GM12878 (cell line): Measurements from ENCODE around the gene ADAMTSL4.

Source experiments
- BRCA1 ChIP-seq: IDR thresholded peaks from 2 replicates; pipeline ENCODE4 v1.6.1; 2011; ENCODE audit warnings: low read depth, low read length, improper control_type of control experiment
- EZH2 ChIP-seq: IDR thresholded peaks from 2 replicates; pipeline ENCODE4 v1.6.1; 2012; ENCODE audit warnings: low read depth, mild to moderate bottlenecking, control low read depth, inconsistent platforms, low read length, borderline replicate concordance; ENCODE audit not compliant: control insufficient read depth
- FOXM1 ChIP-seq: IDR thresholded peaks from 2 replicates; pipeline ENCODE4 v1.6.1; 2012; ENCODE audit warnings: low read depth, mild to moderate bottlenecking, inconsistent platforms, low read length, moderate library complexity
- GATAD2B ChIP-seq: fragments of 450-650 bp; conservative IDR thresholded peaks from 2 replicates; pipeline ENCODE4 v1.6.1; 2017; ENCODE audit warnings: low read depth, mild to moderate bottlenecking, moderate library complexity
- IKZF1 ChIP-seq: fragments of 450-650 bp; conservative IDR thresholded peaks from 2 replicates; pipeline ENCODE4 v1.6.1; 2017; ENCODE audit warnings: antibody characterized with exemption, mild to moderate bottlenecking
- PML ChIP-seq: IDR thresholded peaks from 2 replicates; pipeline ENCODE4 v1.6.1; 2012; ENCODE audit warnings: low read length, inconsistent platforms
- POLR2A ChIP-seq: IDR thresholded peaks from 2 replicates; pipeline ENCODE4 v1.6.1; 2011; ENCODE audit warnings: low read depth, mild to moderate bottlenecking, low read length
- RAD51 ChIP-seq: fragments of 450-650 bp; IDR thresholded peaks from 2 replicates; pipeline ENCODE4 v1.6.1; 2016; ENCODE audit warnings: moderate library complexity, mild to moderate bottlenecking, inconsistent platforms
- REST ChIP-seq: IDR thresholded peaks from 2 replicates; pipeline ENCODE4 v1.6.1; 2012; ENCODE audit warnings: mild to moderate bottlenecking, low read depth, low read length
- SUZ12 ChIP-seq: fragments of 200-600 bp; sonication (generic); IDR thresholded peaks from one replicate; pipeline ENCODE4 v1.6.1; 2018; ENCODE audit warnings: antibody characterized with exemption, mild to moderate bottlenecking; ENCODE audit not compliant: unreplicated experiment
- TCF12 ChIP-seq: IDR thresholded peaks from 2 replicates; pipeline ENCODE4 v1.6.1; 2011; ENCODE audit warnings: low read depth, mild to moderate bottlenecking, low read length
- USF1 ChIP-seq: IDR thresholded peaks from 2 replicates; pipeline ENCODE4 v1.6.1; 2011; ENCODE audit warnings: borderline replicate concordance, low read depth, mild to moderate bottlenecking, moderate library complexity, mixed read lengths, low read length; ENCODE audit not compliant: insufficient read depth; ENCODE audit errors: extremely low read length
- WRNIP1 ChIP-seq: IDR thresholded peaks from 2 replicates; pipeline ENCODE4 v1.6.1; 2011; ENCODE audit warnings: low read depth, low read length, improper control_type of control experiment, borderline replicate concordance

GRCh38 chr1:150551051-150551783, 2.0 kb downstream of the ADAMTSL4 start:
- TF ChIP-seq POLR2A, result 0 out of 2 replicates have a peak, but pooled peaks have one; percentile 18
- TF ChIP-seq GATAD2B, result no peak
- no peak for TF ChIP-seq TCF12
- TF ChIP-seq WRNIP1, result no peak
- TF ChIP-seq PML, result no peak
- no peak for TF ChIP-seq REST
- no peak for TF ChIP-seq FOXM1
- TF ChIP-seq IKZF1, result no peak
- TF ChIP-seq SUZ12, result no peak
- TF ChIP-seq USF1, result no peak
- TF ChIP-seq EZH2, result no peak
- no peak for TF ChIP-seq BRCA1
- TF ChIP-seq RAD51, result no peak
